ENCODE data around the gene SFSWAP.
"Not testable (repeated sequence)": the region's sequence is repeated elsewhere in the genome, so short reads cannot be mapped to it uniquely, and the experiment has no call there.

DNA sequence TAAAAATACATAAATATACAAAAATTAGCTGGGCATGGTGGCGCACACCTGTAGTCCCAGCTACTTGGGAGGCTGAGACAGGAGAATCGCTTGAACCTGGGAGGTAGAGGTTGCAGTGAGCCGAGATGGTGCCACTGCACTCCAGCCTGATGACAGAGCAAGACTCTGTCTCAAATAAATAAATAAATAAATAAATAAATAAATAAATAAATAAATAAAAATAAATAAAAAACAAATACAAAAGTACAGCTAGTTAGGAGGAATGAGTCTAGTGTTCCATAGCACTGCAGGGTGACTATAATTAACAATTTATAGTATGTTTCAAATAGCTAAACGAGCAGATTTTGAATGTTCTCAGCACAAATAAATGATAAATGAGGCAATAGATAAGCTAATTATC, 4.2 kb upstream of the SFSWAP start:
- TF ChIP-seq, protein P1, sequence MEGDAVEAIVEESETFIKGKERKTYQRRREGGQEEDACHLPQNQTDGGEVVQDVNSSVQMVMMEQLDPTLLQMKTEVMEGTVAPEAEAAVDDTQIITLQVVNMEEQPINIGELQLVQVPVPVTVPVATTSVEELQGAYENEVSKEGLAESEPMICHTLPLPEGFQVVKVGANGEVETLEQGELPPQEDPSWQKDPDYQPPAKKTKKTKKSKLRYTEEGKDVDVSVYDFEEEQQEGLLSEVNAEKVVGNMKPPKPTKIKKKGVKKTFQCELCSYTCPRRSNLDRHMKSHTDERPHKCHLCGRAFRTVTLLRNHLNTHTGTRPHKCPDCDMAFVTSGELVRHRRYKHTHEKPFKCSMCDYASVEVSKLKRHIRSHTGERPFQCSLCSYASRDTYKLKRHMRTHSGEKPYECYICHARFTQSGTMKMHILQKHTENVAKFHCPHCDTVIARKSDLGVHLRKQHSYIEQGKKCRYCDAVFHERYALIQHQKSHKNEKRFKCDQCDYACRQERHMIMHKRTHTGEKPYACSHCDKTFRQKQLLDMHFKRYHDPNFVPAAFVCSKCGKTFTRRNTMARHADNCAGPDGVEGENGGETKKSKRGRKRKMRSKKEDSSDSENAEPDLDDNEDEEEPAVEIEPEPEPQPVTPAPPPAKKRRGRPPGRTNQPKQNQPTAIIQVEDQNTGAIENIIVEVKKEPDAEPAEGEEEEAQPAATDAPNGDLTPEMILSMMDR (IDR thresholded peaks at IDR 0.05): not testable (repeated sequence)
- TF ChIP-seq RCOR1 (IDR thresholded peaks at IDR 0.05; ENCODE audit: low read depth, low read length); NR3C1 (IDR thresholded peaks at IDR 0.05); SMC3 (IDR thresholded peaks at IDR 0.05); CBX2 (IDR thresholded peaks at IDR 0.05; ENCODE audit: borderline replicate concordance, low read depth); CBX8 (IDR thresholded peaks at IDR 0.05); EP300 (IDR thresholded peaks at IDR 0.05); RFX5 (IDR thresholded peaks at IDR 0.05); ZC3H11A (IDR thresholded peaks at IDR 0.05): not testable (repeated sequence)
- TF ChIP-seq, protein P2, sequence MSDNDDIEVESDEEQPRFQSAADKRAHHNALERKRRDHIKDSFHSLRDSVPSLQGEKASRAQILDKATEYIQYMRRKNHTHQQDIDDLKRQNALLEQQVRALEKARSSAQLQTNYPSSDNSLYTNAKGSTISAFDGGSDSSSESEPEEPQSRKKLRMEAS (IDR thresholded peaks at IDR 0.05): not testable (repeated sequence)

Data from A549 (cell line).